Activated B cell treated with CpG ODN at 0.5 μM for 24 hours (primary cell): Measurements from ENCODE around the gene NPBWR2. TPM values are rescaled to one million over a fixed set of nuclear protein-coding genes. Genes with fewer than 3 reads are reported as not detected.

ENCODE experiments used
- ATAC-seq: fragments of 200-7000 bp; cut with Tn5 transposase; one replicate; pipeline ENCODE4 v1.10.0; 2021; ENCODE audit warnings: low read depth, mild to moderate bottlenecking, moderate library complexity
- CTCF ChIA-PET: fragments of 350-600 bp; sonication (Branson Sonifier 250); formaldehyde crosslinking; loops from one replicate; lab custom pipeline; 2021; ENCODE audit warnings: antibody characterized with exemption; lab: Charles Lee
- POLR2A ChIA-PET: fragments of 350-600 bp; sonication (Branson Sonifier 250); formaldehyde crosslinking; loops from one replicate; lab custom pipeline; 2021; ENCODE audit warnings: antibody characterized with exemption; lab: Charles Lee
- DNase-seq: peaks from one replicate; pipeline ENCODE4 v3.0.0; 2022
- H3K27ac Mint-ChIP-seq: one replicate; pipeline ENCODE4 v1.8.0; 2020; ENCODE audit warnings: mixed read lengths
- H3K27me3 Mint-ChIP-seq: one replicate; pipeline ENCODE4 v1.8.0; 2021; ENCODE audit warnings: mixed read lengths
- H3K36me3 Mint-ChIP-seq: one replicate; pipeline ENCODE4 v1.8.0; 2021; ENCODE audit warnings: low read depth, mixed read lengths
- H3K4me1 Mint-ChIP-seq: one replicate; pipeline ENCODE4 v1.8.0; 2021; ENCODE audit warnings: mixed read lengths
- H3K4me3 Mint-ChIP-seq: one replicate; pipeline ENCODE4 v1.8.0; 2020; ENCODE audit warnings: mild to moderate bottlenecking, mixed read lengths
- H3K9me3 Mint-ChIP-seq: one replicate; pipeline ENCODE4 v1.8.0; 2020; ENCODE audit warnings: mixed read lengths
- CTCF ChIP-seq: fragments of 200-600 bp; IDR thresholded peaks from one replicate; pipeline ENCODE4 v1.8.0; 2022; ENCODE audit warnings: antibody characterized with exemption, mild to moderate bottlenecking
- intact Hi-C: fragments of 100-400 bp; cut with micrococcal nuclease; formaldehyde crosslinking; loops from one replicate; pipeline ENCODE4 v1.15.1; 2024
- total RNA-seq: library from RNA; stranded (reverse); gene quantifications from 2 replicates; pipeline ENCODE4 v1.2.3, GENCODE V29; 2022

Gene NPBWR2
- total RNA-seq, 1 donor from 2014 or later, result not detected

- no peaks in the 10 kb centered on the region for H3K9me3 Mint-ChIP-seq
- no peaks in the 10 kb centered on the region for H3K36me3 Mint-ChIP-seq
- intact Hi-C loops, result no loop called here
- ChIA-PET POLR2A (no interaction called here), CTCF (interaction anchor here (1.1 kb wide), 1 partner anchor 512 kb away, joined by 4 read pairs; no protein-coding TSS in a partner anchor)
- ATAC-seq (no peak), DNase-seq (no peak)
- peaks cover 4% of the 10 kb centered on the region for H3K27me3 Mint-ChIP-seq
- no peak overlapping the region for H3K4me3 Mint-ChIP-seq
- no peak overlapping the region for H3K27ac Mint-ChIP-seq
- TF ChIP-seq CTCF, result no peak
- H3K4me1 Mint-ChIP-seq, result peaks cover 25% of the 10 kb centered on the region
These were observed 20.6 kb downstream of the NPBWR2 start for GRCh38 chr20:64086801-64087200.

- intact Hi-C loops, result loop anchor here (1.0 kb wide), 1 partner anchor 16 kb away; no protein-coding TSS in a partner anchor
- Mint-ChIP-seq H3K36me3 (no peaks in the 10 kb centered on the region), H3K27ac (no peak overlapping the region), H3K4me3 (peak overlapping the region; percentile 88), H3K4me1 (peaks cover 39% of the 10 kb centered on the region), H3K27me3 (peaks cover 4% of the 10 kb centered on the region), H3K9me3 (no peaks in the 10 kb centered on the region)
- no peak for DNase-seq
- ATAC-seq, result no peak
- ChIA-PET CTCF (interaction anchor here (1.1 to 7.5 kb wide), 6 partner anchors 15 to 104 kb away, joined by 3 to 80 read pairs (median 6); partner anchors contain the start of genes C20orf204, PRPF6 and SAMD10), POLR2A (interaction anchor here (1.4 to 2.0 kb wide), 5 partner anchors 15 to 35 kb away, joined by 6 to 23 read pairs (median 12); partner anchors contain the start of genes NPBWR2 and TCEA2)
- TF ChIP-seq CTCF, result no peak
These were observed 22.6 kb downstream of the NPBWR2 start for GRCh38 chr20:64084685-64085152.

GRCh38 chr20:64083804-64084684 lies 23.3 kb downstream of the NPBWR2 start, which contains the start of gene LKAAEAR1:
Gene LKAAEAR1 (minus strand): TSS chr20:64084398. CDS start chr20:64084219, 179 bp downstream.
- Mint-ChIP-seq H3K9me3 (no peaks in the 10 kb centered on the region), H3K4me3 (peak within 1 kb of the TSS; percentile 88), H3K4me1 (peaks cover 41% of the 10 kb centered on the region), H3K27me3 (peaks cover 4% of the 10 kb centered on the region), H3K36me3 (peaks cover 1% of the 10 kb centered on the region), H3K27ac (peak within 1 kb of the TSS; percentile 61)
- intact Hi-C loops, result loop anchor here (1.0 kb wide), 3 partner anchors 16 to 45 kb away; no protein-coding TSS in a partner anchor
- ChIA-PET POLR2A (interaction anchor here (0.6 to 2.0 kb wide), 9 partner anchors 15 to 563 kb away, joined by 3 to 23 read pairs (median 6); partner anchors contain the start of genes NPBWR2, PCMTD2, PPDPF and TCEA2), CTCF (interaction anchor here (0.8 to 7.5 kb wide), 11 partner anchors 14 to 104 kb away, joined by 3 to 80 read pairs (median 6); partner anchors contain the start of genes C20orf204, PRPF6 and SAMD10)
- ATAC-seq, result no peak
- no peak for TF ChIP-seq CTCF
- no peak for DNase-seq

GRCh38 chr20:64083378-64083803 lies 24.0 kb downstream of the NPBWR2 start:
- CTCF ChIA-PET, result interaction anchor here (0.8 to 7.5 kb wide), 10 partner anchors 14 to 103 kb away, joined by 3 to 80 read pairs (median 6); partner anchors contain the start of genes PRPF6 and SAMD10
- POLR2A ChIA-PET, result interaction anchor here (0.6 to 2.0 kb wide), 8 partner anchors 16 to 563 kb away, joined by 3 to 23 read pairs (median 6); partner anchors contain the start of genes NPBWR2, PCMTD2 and PPDPF
- H3K27ac Mint-ChIP-seq, result no peak overlapping the region
- intact Hi-C loops, result loop anchor here (1.0 kb wide), 2 partner anchors 37 to 44 kb away; no protein-coding TSS in a partner anchor
- H3K4me3 Mint-ChIP-seq, result peak overlapping the region; percentile 77
- H3K9me3 Mint-ChIP-seq, result no peaks in the 10 kb centered on the region
- ATAC-seq, result peak; percentile 34
- peaks cover 2% of the 10 kb centered on the region for H3K36me3 Mint-ChIP-seq
- peaks cover 42% of the 10 kb centered on the region for H3K4me1 Mint-ChIP-seq
- TF ChIP-seq CTCF, result no peak
- DNase-seq, result peak; percentile 73
- peaks cover 4% of the 10 kb centered on the region for H3K27me3 Mint-ChIP-seq
